Breast epithelium (tissue), 4 donors: ENCODE measurements around the gene SLX4. TPM values are rescaled to one million over a fixed set of nuclear protein-coding genes. Genes with fewer than 3 reads are reported as not detected.

Source experiments
- DNase-seq, 2 donors: peaks; one replicate each; pipeline ENCODE4 v3.0.0-alpha.2; 2019; ENCODE audit warnings: low spot score in 2 of 2
- H3K27ac ChIP-seq, 2 donors: fragments of 200-600 bp; sonication (generic) in 1 of 2; one replicate each; pipeline ENCODE4 v1.5.1; 2016 to 2019; ENCODE audit warnings: mild to moderate bottlenecking in 1 of 2
- H3K27me3 ChIP-seq, 2 donors: fragments of 200-600 bp; sonication (generic) in 1 of 2; one replicate each; pipeline versions ENCODE4 v1.5.1 to v1.6.0; 2017 to 2019; ENCODE audit warnings: control low read depth in 1 of 2, mild to moderate bottlenecking in 1 of 2
- H3K36me3 ChIP-seq: fragments of 200-600 bp; one replicate; pipeline ENCODE4 v1.5.1; 2019
- H3K4me1 ChIP-seq, 2 donors: fragments of 200-600 bp; sonication (generic); one replicate each; pipeline ENCODE4 v1.5.1; 2016 to 2019; ENCODE audit warnings: control low read depth in 1 of 2
- H3K4me3 ChIP-seq, 3 donors: fragments of 200-600 bp; sonication (generic); 1 replicate in 2 of 3; 2 replicates in 1 of 3; pipeline ENCODE4 v1.5.1; 2016 to 2019; ENCODE audit warnings: mild to moderate bottlenecking in 3 of 3, moderate library complexity in 2 of 3
- H3K9me3 ChIP-seq, 2 donors: fragments of 200-600 bp; sonication (generic) in 1 of 2; one replicate each; pipeline ENCODE4 v1.5.1; 2016 to 2019; ENCODE audit warnings: control low read depth in 1 of 2
- CTCF ChIP-seq, 3 donors: fragments of 450-650 bp; IDR thresholded peaks; one replicate each; pipeline ENCODE4 v1.5.1; 2016 to 2017; ENCODE audit warnings: antibody characterized with exemption in 3 of 3, mild to moderate bottlenecking in 3 of 3, moderate library complexity in 3 of 3
- POLR2A ChIP-seq: fragments of 450-650 bp; IDR thresholded peaks from one replicate; pipeline ENCODE4 v1.6.1; 2016; ENCODE audit warnings: antibody characterized with exemption, mild to moderate bottlenecking, moderate library complexity
- POLR2AphosphoS5 ChIP-seq, 3 donors: sonication (generic); formaldehyde crosslinking; IDR thresholded peaks; one replicate each; pipeline ENCODE4 v1.6.1; 2017; ENCODE audit warnings: antibody characterized with exemption in 3 of 3
- intact Hi-C: fragments of 100-400 bp; cut with DNase I; formaldehyde crosslinking; loops from one replicate; pipeline ENCODE4 v1.15.1; 2023; ENCODE audit warnings: low total_unique reads
- total RNA-seq, 3 donors: library from RNA; depleted of rRNA; stranded (reverse); fragments of >200 nt; gene quantifications; one replicate each; pipeline ENCODE4 v1.1.0, GENCODE V29; 2016

The SLX4 gene
- total RNA-seq, 3 donors from 2014 or later = 3.0 to 4.3 (median 3.7) TPM

- intact Hi-C loops = no loop called here
- no peak overlapping the region for H3K27ac ChIP-seq
- H3K27me3 ChIP-seq = no peaks in the 10 kb centered on the region
- H3K4me3 ChIP-seq = no peak overlapping the region
- no peaks in the 10 kb centered on the region for H3K36me3 ChIP-seq
- TF ChIP-seq POLR2AphosphoS5 (IDR thresholded peaks at IDR 0.05) (no peak), POLR2A (no peak), CTCF (IDR thresholded peaks at IDR 0.05) (no peak)
- H3K9me3 ChIP-seq = peaks cover 0 to 4% of the 10 kb centered on the region in 2 donors
- DNase-seq = no peak
- no peaks in the 10 kb centered on the region for H3K4me1 ChIP-seq
Observed at GRCh38 chr16:3595110-3595486, 16.3 kb downstream of the SLX4 start.

- DNase-seq = no peak
- Histone ChIP-seq H3K36me3 (no peaks in the 10 kb centered on the region), H3K27me3 (no peaks in the 10 kb centered on the region), H3K27ac (no peak overlapping the region), H3K4me3 (no peak overlapping the region), H3K4me1 (no peaks in the 10 kb centered on the region), H3K9me3 (no peaks in the 10 kb centered on the region)
- intact Hi-C loops = no loop called here
- no peak for TF ChIP-seq POLR2AphosphoS5 (IDR thresholded peaks at IDR 0.05)
Observed at GRCh38 chr16:3594316-3595109, 16.9 kb downstream of the SLX4 start.

GRCh38 chr16:3592559-3592958, 18.8 kb downstream of the SLX4 start:
- TF ChIP-seq CTCF (IDR thresholded peaks at IDR 0.05) (no peak), POLR2A (no peak), POLR2AphosphoS5 (IDR thresholded peaks at IDR 0.05) (no peak)

GRCh38 chr16:3591991-3592390, 19.4 kb downstream of the SLX4 start:
- Histone ChIP-seq H3K36me3 (no peaks in the 10 kb centered on the region), H3K9me3 (no peaks in the 10 kb centered on the region), H3K4me1 (no peaks in the 10 kb centered on the region), H3K27me3 (no peaks in the 10 kb centered on the region), H3K4me3 (no peak overlapping the region), H3K27ac (no peak overlapping the region)
- intact Hi-C loops = no loop called here
- no peak for DNase-seq
- TF ChIP-seq POLR2AphosphoS5 (IDR thresholded peaks at IDR 0.05) = no peak
- no peak for TF ChIP-seq CTCF (IDR thresholded peaks at IDR 0.05)

More at GRCh38 chr16:3592559-3592958, 18.8 kb downstream of the SLX4 start:
- Histone ChIP-seq H3K27ac (no peak overlapping the region), H3K9me3 (no peaks in the 10 kb centered on the region), H3K4me3 (no peak overlapping the region), H3K27me3 (no peaks in the 10 kb centered on the region), H3K4me1 (no peaks in the 10 kb centered on the region), H3K36me3 (no peaks in the 10 kb centered on the region)
- DNase-seq = no peak
- intact Hi-C loops = no loop called here

- no peaks in the 10 kb centered on the region for H3K4me1 ChIP-seq
- intact Hi-C loops = no loop called here
- H3K27ac ChIP-seq = no peak overlapping the region
- no peaks in the 10 kb centered on the region for H3K27me3 ChIP-seq
- no peak for TF ChIP-seq POLR2AphosphoS5 (IDR thresholded peaks at IDR 0.05)
- TF ChIP-seq CTCF (IDR thresholded peaks at IDR 0.05) = no peak
- TF ChIP-seq POLR2A = no peak
- no peaks in the 10 kb centered on the region for H3K9me3 ChIP-seq
- no peak overlapping the region for H3K4me3 ChIP-seq
- no peak for DNase-seq
- no peaks in the 10 kb centered on the region for H3K36me3 ChIP-seq
Observed at GRCh38 chr16:3591436-3591803, 20.0 kb downstream of the SLX4 start.
